Measurements from ENCODE around the gene GSTK1.
A peak's percentile ranks its signal among the peaks of the same experiment; 100 is the strongest.

Gene GSTK1

GRCh38 chr7:143314127-143314526 is 50.9 kb downstream of the GSTK1 start:
- Histone ChIP-seq H3K27ac (no peak overlapping the region), H3K4me3 (ENCODE audit: low read depth, low read length) (no peak overlapping the region), H3K36me3 (replicated peaks) (no peaks in the 10 kb centered on the region), H3K27me3 (replicated peaks) (no peaks in the 10 kb centered on the region)
- in situ Hi-C loops (cut with HindIII; ENCODE audit: low pct_ligation_motif_present, low sequenced_read_pairs) = no loop called here
- no peak for TF ChIP-seq CTCF (IDR thresholded peaks at IDR 0.05; ENCODE audit: low read depth, low read length, missing control alignments)
- DNase-seq = no peak

GRCh38 chr7:143315776-143316175 is 52.5 kb downstream of the GSTK1 start, which contains the start of gene CLCN1:
Gene CLCN1 (plus strand): TSS chr7:143316111. CDS start chr7:143316213, 102 bp downstream.
- in situ Hi-C loops (cut with HindIII; ENCODE audit: low pct_ligation_motif_present, low sequenced_read_pairs) = no loop called here
- Histone ChIP-seq H3K27me3 (replicated peaks) (no peaks in the 10 kb centered on the region), H3K27ac (no peak within 1 kb of the TSS), H3K36me3 (replicated peaks) (no peaks in the 10 kb centered on the region), H3K4me3 (ENCODE audit: low read depth, low read length) (no peak within 1 kb of the TSS)
- no peak for TF ChIP-seq CTCF (IDR thresholded peaks at IDR 0.05; ENCODE audit: low read depth, low read length, missing control alignments)
- DNase-seq = no peak

GRCh38 chr7:143316492-143316891 is 53.3 kb downstream of the GSTK1 start:
- DNase-seq = no peak
- Histone ChIP-seq H3K27me3 (replicated peaks) (no peaks in the 10 kb centered on the region), H3K36me3 (replicated peaks) (no peaks in the 10 kb centered on the region), H3K27ac (no peak overlapping the region), H3K4me3 (ENCODE audit: low read depth, low read length) (no peak overlapping the region)
- TF ChIP-seq CTCF (IDR thresholded peaks at IDR 0.05; ENCODE audit: low read depth, low read length, missing control alignments) = no peak
- in situ Hi-C loops (cut with HindIII; ENCODE audit: low pct_ligation_motif_present, low sequenced_read_pairs) = no loop called here

GRCh38 chr7:143318661-143319060 is 55.4 kb downstream of the GSTK1 start:
- Histone ChIP-seq H3K36me3 (replicated peaks) (no peaks in the 10 kb centered on the region), H3K27me3 (replicated peaks) (no peaks in the 10 kb centered on the region), H3K4me3 (ENCODE audit: low read depth, low read length) (no peak overlapping the region), H3K27ac (no peak overlapping the region)
- in situ Hi-C loops (cut with HindIII; ENCODE audit: low pct_ligation_motif_present, low sequenced_read_pairs) = no loop called here
- peak; percentile 66 for DNase-seq
- peak; percentile 32 for TF ChIP-seq CTCF (IDR thresholded peaks at IDR 0.05; ENCODE audit: low read depth, low read length, missing control alignments)

All from brain microvascular endothelial cell (primary cell).